HL-60 (cell line): ENCODE measurements around the gene CFC1.
"Not testable (repeated sequence)": the region's sequence is repeated elsewhere in the genome, so short reads cannot be mapped to it uniquely, and the experiment has no call there.

ENCODE experiments used
- DNase-seq, 2 experiments: peaks; one replicate each; pipeline ENCODE4 v3.0.0-alpha.2; 2010 to 2020; ENCODE audit warnings: low read depth in 1 of 2, low spot score in 1 of 2
- H3K27ac ChIP-seq: fragments of 250-450 bp; sonication (Bioruptor Pico); replicated peaks from 2 replicates; pipeline ENCODE4 v1.5.1; 2020; ENCODE audit warnings: mild to moderate bottlenecking, moderate library complexity
- H3K27me3 ChIP-seq: fragments of 250-450 bp; sonication (Bioruptor Pico); 2 replicates; pipeline ENCODE4 v1.5.1; 2021; ENCODE audit warnings: mild to moderate bottlenecking, moderate library complexity; ENCODE audit not compliant: insufficient read depth, poor library complexity, severe bottlenecking
- H3K4me3 ChIP-seq: replicated peaks from 2 replicates; pipeline ENCODE4 v1.5.1; 2011; ENCODE audit warnings: mild to moderate bottlenecking, control low read depth, low read length; ENCODE audit not compliant: insufficient read depth

The CFC1 gene

DNA sequence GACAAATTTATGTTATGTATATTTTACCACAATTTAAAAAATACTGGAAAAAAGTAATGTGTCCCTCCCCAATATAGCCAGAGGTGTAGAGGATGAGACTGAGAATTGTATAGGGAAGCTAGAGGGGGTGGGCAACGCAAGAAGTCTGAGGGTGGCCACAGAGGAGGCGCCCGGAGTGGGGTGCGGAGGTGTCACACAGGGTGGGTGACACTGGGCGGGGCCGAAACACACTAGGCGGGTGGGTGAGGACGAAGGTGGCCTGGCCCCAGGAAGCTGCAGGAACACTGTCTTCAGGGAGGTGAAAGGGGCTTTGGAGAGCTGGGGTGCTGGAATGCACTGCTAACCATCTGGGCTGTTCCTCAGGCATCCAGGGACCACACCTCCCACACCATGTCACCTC, 42.9 kb downstream of the CFC1 start:
- H3K27me3 ChIP-seq, DNase-seq, H3K27ac ChIP-seq, H3K4me3 ChIP-seq: not testable (repeated sequence)

DNA sequence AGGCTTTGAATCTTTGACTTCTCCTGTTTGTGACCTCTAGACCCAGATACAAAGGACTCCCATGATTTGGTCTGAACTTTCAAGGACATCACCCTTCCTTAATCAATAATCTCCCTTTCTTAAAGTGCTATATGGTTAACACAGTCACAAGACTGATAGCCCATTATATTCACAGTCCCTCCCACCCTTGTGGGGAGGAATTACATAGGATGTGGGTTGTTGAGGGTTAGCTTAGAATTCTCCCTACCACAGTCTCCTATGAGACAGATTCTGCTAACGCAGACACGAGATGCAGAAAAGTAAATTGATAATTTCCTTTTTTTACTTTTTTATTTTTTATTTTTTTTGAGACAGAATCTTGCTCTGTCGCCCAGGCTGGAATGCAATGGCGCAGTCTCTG, 45.2 kb downstream of the CFC1 start:
- not testable (repeated sequence) for H3K4me3 ChIP-seq, DNase-seq, H3K27ac ChIP-seq, H3K27me3 ChIP-seq

GRCh38 chr2:130549475-130549874, 49.9 kb downstream of the CFC1 start:
- DNase-seq, H3K4me3 ChIP-seq, H3K27ac ChIP-seq, H3K27me3 ChIP-seq: not testable (repeated sequence)

- H3K27me3 ChIP-seq, H3K27ac ChIP-seq, H3K4me3 ChIP-seq, DNase-seq: not testable (repeated sequence)
Measured at GRCh38 chr2:130548418-130548817, 51.0 kb downstream of the CFC1 start.

DNA sequence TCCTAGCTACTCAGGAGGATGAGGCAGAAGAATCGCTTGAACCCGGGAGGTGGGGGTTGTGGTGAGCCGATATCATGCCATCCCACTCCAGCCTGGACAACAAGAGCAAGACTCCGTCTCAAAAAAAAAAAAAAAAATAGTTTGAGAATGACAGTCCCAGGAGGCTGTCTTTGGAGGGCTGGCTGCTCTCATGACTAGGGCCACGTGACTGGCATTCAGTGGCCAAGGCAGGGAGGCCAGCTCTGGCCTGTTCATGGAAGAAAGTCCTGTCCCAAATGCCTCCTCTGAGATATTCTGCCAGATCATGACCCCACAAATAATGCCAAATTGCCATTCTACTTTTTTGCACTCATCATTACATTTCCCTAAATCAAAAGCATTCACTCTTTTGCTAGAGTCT, 54.4 kb downstream of the CFC1 start:
- not testable (repeated sequence) for H3K27ac ChIP-seq, H3K27me3 ChIP-seq, H3K4me3 ChIP-seq, DNase-seq

GRCh38 chr2:130543785-130544528, 55.4 kb downstream of the CFC1 start:
- not testable (repeated sequence) for DNase-seq, H3K27ac ChIP-seq, H3K27me3 ChIP-seq, H3K4me3 ChIP-seq

DNA sequence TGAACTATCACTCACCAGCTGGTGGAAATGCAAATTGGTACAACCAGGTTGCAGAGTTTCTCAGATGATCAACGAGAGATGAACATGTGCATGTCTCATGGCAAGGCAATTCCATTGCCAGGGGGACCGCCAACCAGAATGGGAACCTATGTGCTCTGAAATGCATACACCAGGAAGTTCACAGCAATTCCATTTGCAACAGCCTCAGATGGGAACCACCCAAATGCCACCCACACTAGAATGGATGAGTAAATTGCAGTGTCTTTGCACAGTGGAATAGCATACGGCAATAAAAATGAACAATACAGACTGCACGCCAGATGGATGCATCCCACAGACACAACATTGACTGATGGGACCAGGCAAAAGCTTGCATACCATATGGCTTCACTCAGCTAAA, 56.6 kb downstream of the CFC1 start:
- H3K4me3 ChIP-seq, H3K27ac ChIP-seq, DNase-seq, H3K27me3 ChIP-seq: not testable (repeated sequence)
